ENCODE results near the gene NPSR1.
"Not testable (repeated sequence)": the region's sequence is repeated elsewhere in the genome, so short reads cannot be mapped to it uniquely, and the experiment has no call there.

The NPSR1 gene

GRCh38 chr7:34832020-34832419 is 174.0 kb downstream of the NPSR1 start:
- in situ Hi-C loops (cut with MboI; ENCODE audit: low sequenced_read_pairs): no loop called here

DNA sequence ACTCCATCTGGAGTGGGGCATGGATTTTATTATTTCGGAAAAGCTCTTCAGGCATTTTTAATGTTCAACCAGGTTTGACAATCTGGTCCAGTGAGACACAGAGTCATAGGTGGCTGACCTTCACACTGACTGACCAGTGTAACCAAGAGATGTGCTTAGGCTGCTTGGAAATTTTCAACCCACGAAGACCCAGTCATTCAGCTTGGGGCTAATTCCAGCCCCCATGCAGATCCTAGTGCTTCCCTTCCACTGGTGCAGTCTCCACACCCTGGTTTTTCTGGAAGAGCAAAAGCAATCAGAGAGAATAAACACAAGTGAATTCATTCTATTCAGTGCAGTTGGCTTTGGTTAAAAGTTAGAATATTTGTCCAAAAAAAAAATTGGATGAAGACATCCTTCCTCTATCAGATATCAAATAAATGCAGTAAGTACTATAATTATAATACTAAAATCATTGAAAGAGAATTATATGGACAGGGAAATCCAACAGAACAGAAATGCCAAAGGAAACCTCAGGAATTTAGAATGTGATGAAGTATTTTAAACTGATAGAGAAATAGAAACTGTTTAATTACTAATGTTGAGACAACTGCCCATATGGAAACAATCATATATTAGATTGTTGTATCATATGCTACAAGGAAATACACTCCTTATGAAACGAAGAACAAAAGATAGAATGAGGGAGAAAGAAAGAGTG is 178.0 kb downstream of the NPSR1 start:
- in situ Hi-C loops (cut with MboI; ENCODE audit: low sequenced_read_pairs): no loop called here

GRCh38 chr7:34837316-34837715 is 179.3 kb downstream of the NPSR1 start:
- in situ Hi-C loops (cut with MboI; ENCODE audit: low sequenced_read_pairs): no loop called here

GRCh38 chr7:34837801-34838201 is 179.8 kb downstream of the NPSR1 start:
- in situ Hi-C loops (cut with MboI; ENCODE audit: low sequenced_read_pairs): no loop called here

DNA sequence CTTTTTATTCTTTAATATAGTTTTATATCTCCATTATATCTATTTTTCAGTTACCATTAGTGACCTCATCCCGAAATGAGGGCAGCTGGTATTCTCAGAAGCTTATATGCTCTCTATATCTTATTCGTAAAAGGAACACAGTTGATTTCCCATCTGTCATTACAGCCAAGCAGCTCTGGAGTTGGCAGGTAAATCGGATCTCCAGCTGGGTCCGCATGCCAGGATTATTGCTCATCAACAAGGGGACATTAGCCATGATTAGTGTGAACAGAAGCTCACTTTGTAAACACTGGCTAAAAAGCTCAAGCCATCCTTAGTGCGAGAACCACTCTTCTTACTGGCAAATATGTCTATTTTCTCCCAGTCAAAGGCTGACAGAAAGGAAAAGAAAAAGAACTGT is 180.3 kb downstream of the NPSR1 start:
- in situ Hi-C loops (cut with MboI; ENCODE audit: low sequenced_read_pairs): no loop called here

GRCh38 chr7:34839645-34840044 is 181.6 kb downstream of the NPSR1 start:
- in situ Hi-C loops (cut with MboI; ENCODE audit: low sequenced_read_pairs): no loop called here

GRCh38 chr7:34840176-34840785 is 182.3 kb downstream of the NPSR1 start:
- in situ Hi-C loops (cut with MboI; ENCODE audit: low sequenced_read_pairs): no loop called here

- in situ Hi-C loops (cut with MboI; ENCODE audit: low sequenced_read_pairs): no loop called here
These were observed 183.3 kb downstream of the NPSR1 start for GRCh38 chr7:34841326-34841725.

GRCh38 chr7:34842782-34843181 is 184.8 kb downstream of the NPSR1 start:
- in situ Hi-C loops (cut with MboI; ENCODE audit: low sequenced_read_pairs): no loop called here

DNA sequence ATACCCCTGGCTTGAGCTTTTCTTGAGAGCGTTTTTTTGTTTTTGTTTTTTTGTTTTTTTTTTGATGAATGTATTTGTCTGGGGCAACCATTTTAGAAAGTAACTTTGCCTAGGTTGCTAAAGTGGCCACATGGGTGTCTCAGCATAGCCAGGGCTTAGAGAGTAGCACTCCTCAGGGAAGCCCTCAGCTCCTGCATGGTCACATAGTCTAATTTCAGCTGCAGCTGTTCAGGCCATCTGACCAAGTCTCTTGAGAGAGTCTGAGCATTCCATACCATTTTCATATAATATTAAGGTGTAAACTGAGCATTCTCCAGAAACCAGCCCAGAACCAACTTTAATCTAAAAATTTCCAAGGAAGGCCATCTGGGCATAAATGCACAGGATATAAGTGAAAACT is 186.4 kb downstream of the NPSR1 start:
- in situ Hi-C loops (cut with MboI; ENCODE audit: low sequenced_read_pairs): no loop called here

- in situ Hi-C loops (cut with MboI; ENCODE audit: low sequenced_read_pairs): no loop called here
These were observed 187.1 kb downstream of the NPSR1 start for GRCh38 chr7:34844936-34845665.

DNA sequence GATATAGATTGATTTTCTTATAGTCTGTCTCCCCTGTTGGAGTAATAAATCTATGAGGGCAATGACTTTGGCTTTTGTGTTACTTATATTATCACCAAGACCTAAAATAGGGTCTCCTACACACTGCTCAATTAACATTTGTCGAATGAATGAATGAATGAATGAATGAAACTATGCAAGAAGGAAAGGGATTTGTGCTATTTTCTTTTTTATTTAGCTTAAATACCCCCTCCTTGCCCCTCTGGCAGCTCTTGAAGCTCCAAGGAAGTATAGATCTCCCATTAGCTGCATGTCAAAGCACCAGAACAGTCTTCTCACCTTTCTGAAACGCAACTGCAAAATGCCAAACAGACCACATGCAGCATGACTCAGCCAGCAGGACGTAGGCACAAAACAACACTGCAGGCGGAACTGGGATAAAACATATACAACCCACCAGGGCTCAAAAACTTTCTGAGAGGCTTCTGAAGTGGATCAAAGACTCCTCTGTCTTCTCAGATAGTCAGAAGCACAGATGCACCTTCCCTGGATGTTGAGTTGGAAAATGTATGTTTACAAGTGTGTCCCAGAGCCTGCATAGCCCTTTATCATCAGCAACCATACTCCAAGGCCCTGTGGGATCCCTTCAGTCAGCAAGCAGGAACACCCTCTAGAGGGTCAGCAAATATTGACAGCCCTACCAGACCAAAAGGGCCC is 187.8 kb downstream of the NPSR1 start:
- in situ Hi-C loops (cut with MboI; ENCODE audit: low sequenced_read_pairs): no loop called here

DNA sequence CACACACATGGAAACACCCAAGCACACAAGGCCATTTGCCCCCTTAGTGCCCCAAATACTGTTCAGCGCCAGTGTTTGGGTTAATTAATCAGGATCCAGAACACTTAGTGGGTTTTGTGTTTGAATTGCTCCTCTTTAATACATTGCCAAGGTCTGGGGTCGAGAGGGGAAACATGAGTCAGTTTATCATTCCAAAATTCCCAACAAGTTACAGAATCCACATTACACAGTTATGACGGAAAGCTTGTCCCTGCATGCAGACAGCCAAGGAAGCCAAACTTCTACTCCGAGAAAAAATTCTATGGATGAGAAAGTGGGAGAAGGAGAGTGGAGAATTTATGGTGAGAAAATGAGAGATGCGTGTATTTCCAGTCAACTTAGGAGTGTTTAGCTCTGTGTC is 189.0 kb downstream of the NPSR1 start:
- in situ Hi-C loops (cut with MboI; ENCODE audit: low sequenced_read_pairs): no loop called here

DNA sequence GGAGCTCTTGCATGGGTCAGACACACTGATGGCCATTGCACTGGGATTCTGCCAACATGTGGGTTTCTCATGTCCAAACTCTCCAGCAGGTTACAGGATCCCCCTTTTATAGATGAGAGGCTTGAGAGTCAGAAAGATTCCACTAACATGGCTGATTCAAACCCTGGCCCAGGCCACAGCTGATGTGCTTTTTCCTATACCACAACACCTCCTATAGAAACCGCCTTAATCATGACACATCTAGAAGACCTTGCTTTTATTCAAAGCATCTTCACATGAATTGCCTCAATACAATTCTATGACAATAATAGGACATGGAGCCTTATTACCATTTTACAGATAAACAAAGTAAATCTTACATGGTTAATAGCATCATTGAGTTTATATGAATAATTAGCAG is 190.7 kb downstream of the NPSR1 start:
- in situ Hi-C loops (cut with MboI; ENCODE audit: low sequenced_read_pairs): no loop called here

DNA sequence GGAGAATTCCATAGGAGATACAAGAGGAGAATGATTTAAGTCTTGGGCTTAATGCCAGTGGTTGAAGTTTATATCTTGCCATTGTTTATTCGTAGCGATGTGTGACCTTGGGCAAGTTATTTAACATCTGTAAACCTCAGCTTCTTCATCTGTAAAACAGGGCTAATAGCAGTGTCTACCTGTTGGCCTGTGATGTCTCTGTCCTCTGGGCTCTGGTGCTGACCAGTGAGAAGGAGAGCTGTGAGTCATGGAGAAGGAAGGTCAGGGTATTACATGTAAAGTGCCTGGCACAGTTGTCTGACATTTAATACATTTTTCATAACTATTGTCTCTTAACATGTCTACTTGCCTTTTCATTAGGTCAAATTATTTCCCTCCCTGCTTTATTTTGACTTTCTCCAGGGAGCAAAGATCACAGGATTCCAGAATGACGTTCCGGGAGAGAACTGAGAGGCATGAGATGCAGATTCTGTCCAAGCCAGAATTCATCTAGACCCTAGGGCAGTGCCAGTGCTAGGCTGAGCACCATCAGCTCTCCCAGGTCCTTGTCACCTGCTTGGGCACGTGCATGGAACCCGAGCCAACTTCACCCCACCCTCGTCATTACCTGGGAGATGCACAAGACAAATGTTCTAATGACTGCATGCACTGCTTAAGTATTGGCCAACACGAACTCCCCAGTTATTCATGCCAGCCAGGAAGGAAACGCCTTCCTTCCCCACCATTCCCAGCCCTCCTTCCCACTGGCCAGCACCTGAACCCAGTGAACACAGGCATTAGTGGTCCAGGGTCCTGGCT is 191.3 kb downstream of the NPSR1 start:
- in situ Hi-C loops (cut with MboI; ENCODE audit: low sequenced_read_pairs): no loop called here

DNA sequence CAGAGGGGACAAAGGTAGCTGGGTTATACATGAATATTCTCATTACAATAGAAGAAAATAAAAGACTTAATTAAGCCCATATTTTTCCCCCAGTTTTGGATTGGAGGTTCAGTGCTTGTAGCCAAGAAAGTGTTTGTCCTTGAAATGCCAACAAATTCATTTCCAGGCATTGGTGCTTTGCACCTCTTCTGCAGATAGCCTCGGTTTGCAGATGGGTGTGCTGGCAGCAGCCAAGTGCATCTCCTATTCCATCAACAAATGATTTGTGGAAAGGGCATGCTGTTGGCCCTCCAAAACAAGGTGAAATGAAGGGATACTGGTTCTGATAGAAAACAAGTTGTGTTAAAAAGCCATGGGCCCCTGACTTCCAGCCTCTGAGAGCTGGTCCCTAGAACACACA is 192.0 kb downstream of the NPSR1 start:
- in situ Hi-C loops (cut with MboI; ENCODE audit: low sequenced_read_pairs): no loop called here

GRCh38 chr7:34850681-34851080 is 192.7 kb downstream of the NPSR1 start:
- in situ Hi-C loops (cut with MboI; ENCODE audit: low sequenced_read_pairs): no loop called here

DNA sequence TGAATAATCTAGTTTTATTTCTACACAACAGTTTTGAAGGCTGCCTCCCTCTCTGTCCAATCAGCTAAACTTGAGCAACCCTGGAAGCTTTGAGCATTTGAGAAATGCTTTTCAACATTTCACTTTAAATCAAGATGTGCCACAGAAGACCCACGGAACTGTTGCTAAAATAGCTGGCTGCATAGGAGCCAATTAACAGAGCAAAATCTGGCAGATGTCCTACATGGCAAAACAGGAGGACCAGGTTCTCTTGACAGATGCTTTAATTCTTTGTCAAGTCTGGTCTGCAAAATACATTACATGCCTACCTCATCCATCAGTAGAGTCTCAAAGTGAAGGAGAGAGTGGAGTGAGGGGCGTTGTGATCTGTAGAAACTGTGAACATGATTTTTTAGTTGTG is 193.4 kb downstream of the NPSR1 start:
- in situ Hi-C loops (cut with MboI; ENCODE audit: low sequenced_read_pairs): no loop called here

- in situ Hi-C loops (cut with MboI; ENCODE audit: low sequenced_read_pairs): not testable (repeated sequence)
These were observed 200.4 kb downstream of the NPSR1 start for GRCh38 chr7:34858444-34858843.

- in situ Hi-C loops (cut with MboI; ENCODE audit: low sequenced_read_pairs): not testable (repeated sequence)
These were observed 201.3 kb downstream of the NPSR1 start for GRCh38 chr7:34859281-34859680.

- in situ Hi-C loops (cut with MboI; ENCODE audit: low sequenced_read_pairs): not testable (repeated sequence)
These were observed 208.2 kb downstream of the NPSR1 start for GRCh38 chr7:34866222-34866621.

Data from HL-60/S4 treated with retinoic acid at 250 ng/mL for 4 days and 3 days (cell line).